ENCODE measurements around the gene AMN.

AMN gene

DNA sequence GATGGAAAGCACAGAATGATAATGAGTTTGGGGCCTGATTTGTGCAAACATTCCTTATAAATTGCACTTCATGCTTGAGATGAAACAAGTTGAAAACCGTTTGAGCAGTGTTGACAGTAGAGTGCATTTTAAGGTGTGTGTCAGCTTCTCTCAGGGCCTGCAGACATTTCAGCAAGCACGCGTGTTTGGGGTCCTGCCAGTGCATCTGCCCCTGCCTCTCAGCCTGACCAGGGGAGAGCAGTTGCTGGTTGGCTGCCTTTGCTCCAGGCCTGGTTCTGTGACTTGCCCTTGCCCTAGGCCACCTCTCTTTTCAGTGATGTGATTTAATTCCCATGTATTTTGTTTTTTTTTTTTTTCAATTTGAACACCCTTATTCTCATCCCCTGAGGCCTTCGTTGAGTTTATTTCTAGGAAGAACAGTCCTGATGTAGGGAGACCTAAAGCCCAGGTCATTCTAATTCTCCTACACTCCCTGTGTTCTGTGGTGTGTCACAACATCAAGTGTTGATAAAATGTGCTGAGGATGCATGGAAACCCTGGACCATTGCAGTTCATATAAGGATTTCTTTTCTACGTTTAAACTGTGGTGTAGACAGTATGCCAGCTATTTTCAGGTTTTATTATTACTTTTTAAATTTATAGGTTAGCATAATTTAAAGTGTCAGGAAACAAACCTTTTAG, 40.1 kb upstream of the AMN start:
- Histone ChIP-seq H3F3A (ENCODE audit: insufficient read depth, low read length) (no peaks in the 10 kb centered on the region), H3K4me1 (ENCODE audit: low read length) (no peaks in the 10 kb centered on the region), H4K20me1 (ENCODE audit: insufficient read depth, low read length) (no peaks in the 10 kb centered on the region), H3K79me2 (ENCODE audit: low read length) (no peaks in the 10 kb centered on the region), H3K4me2 (ENCODE audit: low read depth, low read length) (no peak overlapping the region), H3K9ac (ENCODE audit: low read length) (no peak overlapping the region), H3K27ac (ENCODE audit: low read length) (no peak overlapping the region), H3K9me2 (replicated peaks; ENCODE audit: insufficient read depth, low read length) (no peaks in the 10 kb centered on the region), H3K36me3 (replicated peaks; ENCODE audit: insufficient read depth, low read length) (no peaks in the 10 kb centered on the region), H2AFZ (ENCODE audit: low read length) (no peak overlapping the region), H3K9me3 (replicated peaks; ENCODE audit: insufficient read depth, low read length) (no peaks in the 10 kb centered on the region), H3K4me3 (ENCODE audit: low read length) (no peak overlapping the region), H3K27me3 (replicated peaks; ENCODE audit: insufficient read depth, low read length) (no peaks in the 10 kb centered on the region)
- TF ChIP-seq EZH2phosphoT487 (IDR thresholded peaks at IDR 0.05; ENCODE audit: low read length) (no peak), EZH2 (optimal IDR thresholded peaks at IDR 0.05; ENCODE audit: low read depth, low read length) (no peak)
- TF ChIP-seq, protein P1, sequence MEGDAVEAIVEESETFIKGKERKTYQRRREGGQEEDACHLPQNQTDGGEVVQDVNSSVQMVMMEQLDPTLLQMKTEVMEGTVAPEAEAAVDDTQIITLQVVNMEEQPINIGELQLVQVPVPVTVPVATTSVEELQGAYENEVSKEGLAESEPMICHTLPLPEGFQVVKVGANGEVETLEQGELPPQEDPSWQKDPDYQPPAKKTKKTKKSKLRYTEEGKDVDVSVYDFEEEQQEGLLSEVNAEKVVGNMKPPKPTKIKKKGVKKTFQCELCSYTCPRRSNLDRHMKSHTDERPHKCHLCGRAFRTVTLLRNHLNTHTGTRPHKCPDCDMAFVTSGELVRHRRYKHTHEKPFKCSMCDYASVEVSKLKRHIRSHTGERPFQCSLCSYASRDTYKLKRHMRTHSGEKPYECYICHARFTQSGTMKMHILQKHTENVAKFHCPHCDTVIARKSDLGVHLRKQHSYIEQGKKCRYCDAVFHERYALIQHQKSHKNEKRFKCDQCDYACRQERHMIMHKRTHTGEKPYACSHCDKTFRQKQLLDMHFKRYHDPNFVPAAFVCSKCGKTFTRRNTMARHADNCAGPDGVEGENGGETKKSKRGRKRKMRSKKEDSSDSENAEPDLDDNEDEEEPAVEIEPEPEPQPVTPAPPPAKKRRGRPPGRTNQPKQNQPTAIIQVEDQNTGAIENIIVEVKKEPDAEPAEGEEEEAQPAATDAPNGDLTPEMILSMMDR (IDR thresholded peaks at IDR 0.05; ENCODE audit: low read length) = no peak
- no peak for DNase-seq

DNA sequence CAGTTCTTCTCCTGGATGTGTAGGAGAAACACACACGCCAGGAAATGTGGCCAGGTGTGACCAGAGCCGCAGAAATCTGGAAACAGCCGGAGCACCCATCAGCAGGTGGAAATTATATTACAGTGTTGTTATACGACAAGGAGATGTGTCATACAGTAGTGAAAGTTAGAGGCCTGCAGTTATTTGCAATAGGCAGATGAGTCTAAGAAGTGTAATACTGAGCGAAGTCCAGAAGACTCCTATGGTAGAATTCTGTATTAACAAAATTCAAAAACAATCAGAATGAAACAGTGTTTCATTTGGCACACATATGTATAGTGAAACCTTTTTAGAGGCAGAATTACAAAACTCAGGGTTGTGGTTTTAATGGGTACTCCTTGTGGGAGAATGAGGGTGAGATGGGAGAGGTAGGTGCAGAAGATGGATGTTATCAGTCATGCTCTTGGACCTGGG, 39.3 kb upstream of the AMN start:
- Histone ChIP-seq H3F3A (ENCODE audit: insufficient read depth, low read length) (no peaks in the 10 kb centered on the region), H3K4me1 (ENCODE audit: low read length) (no peaks in the 10 kb centered on the region), H3K9me3 (replicated peaks; ENCODE audit: insufficient read depth, low read length) (no peaks in the 10 kb centered on the region), H3K9me2 (replicated peaks; ENCODE audit: insufficient read depth, low read length) (no peaks in the 10 kb centered on the region), H2AFZ (ENCODE audit: low read length) (no peak overlapping the region), H4K20me1 (ENCODE audit: insufficient read depth, low read length) (no peaks in the 10 kb centered on the region), H3K4me3 (ENCODE audit: low read length) (no peak overlapping the region), H3K9ac (ENCODE audit: low read length) (no peak overlapping the region), H3K4me2 (ENCODE audit: low read depth, low read length) (no peak overlapping the region), H3K79me2 (ENCODE audit: low read length) (no peaks in the 10 kb centered on the region), H3K27me3 (replicated peaks; ENCODE audit: insufficient read depth, low read length) (no peaks in the 10 kb centered on the region), H3K27ac (ENCODE audit: low read length) (no peak overlapping the region), H3K36me3 (replicated peaks; ENCODE audit: insufficient read depth, low read length) (no peaks in the 10 kb centered on the region)
- TF ChIP-seq EZH2 (optimal IDR thresholded peaks at IDR 0.05; ENCODE audit: low read depth, low read length) (no peak), EZH2phosphoT487 (IDR thresholded peaks at IDR 0.05; ENCODE audit: low read length) (no peak)
- TF ChIP-seq, protein P1 (IDR thresholded peaks at IDR 0.05; ENCODE audit: low read length) = no peak
- DNase-seq = no peak

DNA sequence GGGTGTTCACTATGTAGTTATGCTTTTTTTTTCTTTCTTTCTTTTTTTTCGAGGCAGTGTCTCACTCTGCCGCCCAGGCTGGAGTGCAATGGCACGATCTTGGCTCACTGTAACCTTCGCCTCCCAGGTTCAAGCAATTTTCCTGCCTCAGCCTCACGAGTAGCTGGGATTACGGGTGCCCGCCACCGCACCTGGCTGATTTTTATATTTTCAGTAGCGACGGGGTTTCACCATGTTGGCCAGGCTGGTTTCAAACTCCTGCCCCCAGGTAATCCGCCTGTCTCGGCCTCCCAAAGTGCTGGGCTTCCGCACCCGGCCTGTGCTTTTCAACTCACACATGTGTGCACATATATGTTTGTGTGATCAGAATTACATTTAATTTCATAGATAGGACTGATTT, 38.9 kb upstream of the AMN start:
- no peak for TF ChIP-seq EZH2phosphoT487 (IDR thresholded peaks at IDR 0.05; ENCODE audit: low read length)
- TF ChIP-seq, protein P1 (IDR thresholded peaks at IDR 0.05; ENCODE audit: low read length) = no peak
- TF ChIP-seq EZH2 (optimal IDR thresholded peaks at IDR 0.05; ENCODE audit: low read depth, low read length) = no peak
- no peaks in the 10 kb centered on the region for H3K27me3 ChIP-seq (replicated peaks; ENCODE audit: insufficient read depth, low read length)
- H3K9ac ChIP-seq (ENCODE audit: low read length) = no peak overlapping the region
- no peak overlapping the region for H2AFZ ChIP-seq (ENCODE audit: low read length)
- H3K9me3 ChIP-seq (replicated peaks; ENCODE audit: insufficient read depth, low read length) = no peaks in the 10 kb centered on the region
- no peak overlapping the region for H3K4me2 ChIP-seq (ENCODE audit: low read depth, low read length)
- H3K79me2 ChIP-seq (ENCODE audit: low read length) = no peaks in the 10 kb centered on the region
- H4K20me1 ChIP-seq (ENCODE audit: insufficient read depth, low read length) = no peaks in the 10 kb centered on the region
- H3K4me1 ChIP-seq (ENCODE audit: low read length) = no peaks in the 10 kb centered on the region
- no peaks in the 10 kb centered on the region for H3K36me3 ChIP-seq (replicated peaks; ENCODE audit: insufficient read depth, low read length)
- DNase-seq = no peak
- no peaks in the 10 kb centered on the region for H3K9me2 ChIP-seq (replicated peaks; ENCODE audit: insufficient read depth, low read length)
- H3K27ac ChIP-seq (ENCODE audit: low read length) = no peak overlapping the region
- H3K4me3 ChIP-seq (ENCODE audit: low read length) = no peak overlapping the region
- H3F3A ChIP-seq (ENCODE audit: insufficient read depth, low read length) = no peaks in the 10 kb centered on the region

All from MM.1S (cell line).